ENCODE measurements around the gene GSTM4. TPM values are rescaled to one million over a fixed set of nuclear protein-coding genes. Genes with fewer than 3 reads are reported as not detected.

The GSTM4 gene
- total RNA-seq, 2 experiments from 2014 or later: 6.0 to 8.0 TPM

GRCh38 chr1:109635862-109636200 lies 20.1 kb upstream of the GSTM4 start:
- intact Hi-C loops (cut with micrococcal nuclease; ENCODE audit: unreplicated experiment): no loop called here
- TF ChIP-seq EZH2phosphoT487 (IDR thresholded peaks at IDR 0.05; ENCODE audit: borderline replicate concordance, low read depth, low read length): no peak
- no peak for TF ChIP-seq CTCF (conservative IDR thresholded peaks at IDR 0.05; ENCODE audit: low read length)
- Histone ChIP-seq H3K36me3 (ENCODE audit: insufficient read depth, low read length) (peaks cover 8% of the 10 kb centered on the region), H3K4me3 (ENCODE audit: low read depth, low read length, poor library complexity, severe bottlenecking) (no peak overlapping the region), H3K9me3 (ENCODE audit: low read length) (no peaks in the 10 kb centered on the region), H4K20me1 (ENCODE audit: insufficient read depth, low read length) (no peaks in the 10 kb centered on the region), H3K79me2 (ENCODE audit: insufficient read depth, low read depth, low read length) (no peaks in the 10 kb centered on the region), H3K27ac (ENCODE audit: low read depth, low read length, poor library complexity, severe bottlenecking) (no peak overlapping the region), H2AFZ (ENCODE audit: low read length) (no peak overlapping the region), H3K4me2 (ENCODE audit: low read length) (no peak overlapping the region), H3K9me2 (ENCODE audit: insufficient read depth, low read length) (no peaks in the 10 kb centered on the region), H3K4me1 (ENCODE audit: insufficient read depth, low read length, poor library complexity, severe bottlenecking) (peaks cover 15% of the 10 kb centered on the region)
- no TSS peak for BruUV-seq (replicated peaks)
- ChIA-PET CTCF (ENCODE audit: unreplicated experiment) (no interaction called here), POLR2A (no interaction called here)
- no peak for DNase-seq (ENCODE audit: low spot score)

- H3K4me3 ChIP-seq (ENCODE audit: low read depth, low read length, poor library complexity, severe bottlenecking): no peak overlapping the region
- H2AFZ ChIP-seq (ENCODE audit: low read length): no peak overlapping the region
- intact Hi-C loops (cut with micrococcal nuclease; ENCODE audit: unreplicated experiment): no loop called here
- DNase-seq (ENCODE audit: low spot score): no peak
- no peak overlapping the region for H3K4me2 ChIP-seq (ENCODE audit: low read length)
- POLR2A ChIA-PET: interaction anchor here (0.8 kb wide), 1 partner anchor 88 kb away, joined by 3 read pairs; the partner anchor contains the start of gene GNAI3
- H3K9me3 ChIP-seq (ENCODE audit: low read length): no peaks in the 10 kb centered on the region
- H3K4me1 ChIP-seq (ENCODE audit: insufficient read depth, low read length, poor library complexity, severe bottlenecking): peaks cover 15% of the 10 kb centered on the region
- no peak for TF ChIP-seq CTCF (conservative IDR thresholded peaks at IDR 0.05; ENCODE audit: low read length)
- no peak for TF ChIP-seq EZH2phosphoT487 (IDR thresholded peaks at IDR 0.05; ENCODE audit: borderline replicate concordance, low read depth, low read length)
- H3K27ac ChIP-seq (ENCODE audit: low read depth, low read length, poor library complexity, severe bottlenecking): no peak overlapping the region
- H4K20me1 ChIP-seq (ENCODE audit: insufficient read depth, low read length): no peaks in the 10 kb centered on the region
- no TSS peak for BruUV-seq (replicated peaks)
- H3K79me2 ChIP-seq (ENCODE audit: insufficient read depth, low read depth, low read length): no peaks in the 10 kb centered on the region
- CTCF ChIA-PET (ENCODE audit: unreplicated experiment): interaction anchor here (0.9 kb wide), 1 partner anchor 137 kb away, joined by 7 read pairs; no protein-coding TSS in a partner anchor
- H3K9me2 ChIP-seq (ENCODE audit: insufficient read depth, low read length): no peaks in the 10 kb centered on the region
- H3K36me3 ChIP-seq (ENCODE audit: insufficient read depth, low read length): peaks cover 3% of the 10 kb centered on the region; the same call in 1 of the 2 replicates
These were observed 19.5 kb upstream of the GSTM4 start for GRCh38 chr1:109636201-109636952.

- no TSS peak for BruUV-seq (replicated peaks)
- peaks cover 15% of the 10 kb centered on the region for H3K4me1 ChIP-seq (ENCODE audit: insufficient read depth, low read length, poor library complexity, severe bottlenecking)
- no peaks in the 10 kb centered on the region for H4K20me1 ChIP-seq (ENCODE audit: insufficient read depth, low read length)
- TF ChIP-seq EZH2phosphoT487 (IDR thresholded peaks at IDR 0.05; ENCODE audit: borderline replicate concordance, low read depth, low read length): no peak
- TF ChIP-seq CTCF (conservative IDR thresholded peaks at IDR 0.05; ENCODE audit: low read length): no peak
- no peaks in the 10 kb centered on the region for H3K79me2 ChIP-seq (ENCODE audit: insufficient read depth, low read depth, low read length)
- H3K36me3 ChIP-seq (ENCODE audit: insufficient read depth, low read length): no peaks in the 10 kb centered on the region
- POLR2A ChIA-PET: interaction anchor here (0.8 kb wide), 1 partner anchor 89 kb away, joined by 3 read pairs; the partner anchor contains the start of gene GNAI3
- CTCF ChIA-PET (ENCODE audit: unreplicated experiment): interaction anchor here (0.9 kb wide), 1 partner anchor 136 kb away, joined by 7 read pairs; no protein-coding TSS in a partner anchor
- no peak overlapping the region for H2AFZ ChIP-seq (ENCODE audit: low read length)
- no peak overlapping the region for H3K4me3 ChIP-seq (ENCODE audit: low read depth, low read length, poor library complexity, severe bottlenecking)
- no peaks in the 10 kb centered on the region for H3K9me3 ChIP-seq (ENCODE audit: low read length)
- no peak overlapping the region for H3K27ac ChIP-seq (ENCODE audit: low read depth, low read length, poor library complexity, severe bottlenecking)
- no peak for DNase-seq (ENCODE audit: low spot score)
- no peak overlapping the region for H3K4me2 ChIP-seq (ENCODE audit: low read length)
- H3K9me2 ChIP-seq (ENCODE audit: insufficient read depth, low read length): no peaks in the 10 kb centered on the region
- intact Hi-C loops (cut with micrococcal nuclease; ENCODE audit: unreplicated experiment): no loop called here
These were observed 18.5 kb upstream of the GSTM4 start for GRCh38 chr1:109637446-109637845.
